GM18907 (cell line): ENCODE results near the gene RUVBL1.

Experiments used
- ATAC-seq: cut with Tn5 transposase; IDR thresholded peaks from one replicate; pipeline ENCODE4 v1.9.1; 2021; ENCODE audit warnings: mild to moderate bottlenecking, moderate library complexity; ENCODE audit not compliant: unreplicated experiment

RUVBL1 gene

DNA sequence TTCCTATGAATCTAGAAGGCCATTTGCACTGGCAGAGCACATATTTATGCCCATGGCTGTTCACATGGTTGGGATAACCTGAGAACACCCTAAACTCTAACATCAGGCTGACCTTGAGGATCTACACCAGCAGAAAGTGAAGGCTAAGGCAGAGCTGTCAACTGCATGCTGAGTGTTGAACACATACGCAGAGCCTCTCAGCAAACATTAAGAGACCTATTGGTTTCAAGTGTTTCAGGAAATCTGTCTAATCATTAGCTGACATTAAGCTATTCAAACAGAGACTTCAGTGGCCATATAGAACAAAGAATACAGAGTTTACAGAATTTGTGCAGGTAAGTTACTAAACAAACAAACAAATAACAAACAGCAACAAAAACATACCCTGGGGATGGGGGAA lies 87.5 kb downstream of the RUVBL1 start:
- ATAC-seq, result no peak

DNA sequence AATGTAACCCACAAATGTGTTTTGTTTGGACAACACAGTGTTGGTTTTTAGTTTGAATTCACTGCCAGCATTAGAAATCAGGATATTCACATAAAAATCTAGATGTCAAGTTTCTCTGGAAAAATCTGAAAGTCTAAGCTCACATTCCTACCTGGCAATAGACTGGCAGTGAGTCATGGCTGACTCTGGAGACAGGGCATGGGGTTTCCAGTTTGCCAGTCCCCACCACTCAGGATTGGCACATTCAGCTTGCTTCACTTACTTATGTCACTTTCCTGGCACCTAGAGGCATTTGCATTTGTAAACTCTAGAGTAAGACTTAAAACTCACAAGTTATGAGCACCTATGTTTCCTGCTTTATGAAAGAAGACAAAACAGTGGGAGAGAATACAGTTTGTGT lies 90.5 kb downstream of the RUVBL1 start:
- ATAC-seq, result no peak
